Measurements from ENCODE around the gene KDM2A.

Gene KDM2A

DNA sequence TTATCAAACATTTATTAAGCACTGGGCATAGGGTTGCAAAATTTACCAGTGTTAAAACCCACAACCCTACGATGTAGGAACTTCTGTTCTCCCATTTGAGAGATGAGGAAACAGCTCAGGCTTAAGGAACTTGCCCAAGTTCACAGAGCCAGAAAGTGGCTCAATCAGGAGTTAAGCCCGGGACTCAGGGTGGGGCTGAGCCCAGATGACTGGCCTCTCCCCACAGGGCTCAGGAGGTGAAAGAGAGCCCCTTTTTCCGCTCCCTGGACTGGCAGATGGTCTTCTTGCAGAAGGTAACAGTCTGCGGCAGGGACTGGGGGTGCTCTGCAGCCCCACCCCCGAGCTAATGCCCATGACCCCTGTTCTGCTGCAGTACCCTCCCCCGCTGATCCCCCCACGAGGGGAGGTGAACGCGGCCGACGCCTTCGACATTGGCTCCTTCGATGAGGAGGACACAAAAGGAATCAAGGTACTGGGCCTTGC lies 164.5 kb downstream of the KDM2A start:
- TF ChIP-seq, protein P1, sequence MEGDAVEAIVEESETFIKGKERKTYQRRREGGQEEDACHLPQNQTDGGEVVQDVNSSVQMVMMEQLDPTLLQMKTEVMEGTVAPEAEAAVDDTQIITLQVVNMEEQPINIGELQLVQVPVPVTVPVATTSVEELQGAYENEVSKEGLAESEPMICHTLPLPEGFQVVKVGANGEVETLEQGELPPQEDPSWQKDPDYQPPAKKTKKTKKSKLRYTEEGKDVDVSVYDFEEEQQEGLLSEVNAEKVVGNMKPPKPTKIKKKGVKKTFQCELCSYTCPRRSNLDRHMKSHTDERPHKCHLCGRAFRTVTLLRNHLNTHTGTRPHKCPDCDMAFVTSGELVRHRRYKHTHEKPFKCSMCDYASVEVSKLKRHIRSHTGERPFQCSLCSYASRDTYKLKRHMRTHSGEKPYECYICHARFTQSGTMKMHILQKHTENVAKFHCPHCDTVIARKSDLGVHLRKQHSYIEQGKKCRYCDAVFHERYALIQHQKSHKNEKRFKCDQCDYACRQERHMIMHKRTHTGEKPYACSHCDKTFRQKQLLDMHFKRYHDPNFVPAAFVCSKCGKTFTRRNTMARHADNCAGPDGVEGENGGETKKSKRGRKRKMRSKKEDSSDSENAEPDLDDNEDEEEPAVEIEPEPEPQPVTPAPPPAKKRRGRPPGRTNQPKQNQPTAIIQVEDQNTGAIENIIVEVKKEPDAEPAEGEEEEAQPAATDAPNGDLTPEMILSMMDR (IDR thresholded peaks at IDR 0.05; ENCODE audit: low read depth, low read length) = no peak
- TF ChIP-seq POLR2A (IDR thresholded peaks at IDR 0.05; ENCODE audit: extremely low read depth, insufficient read length) (peak; percentile 29), MYC (IDR thresholded peaks at IDR 0.05; ENCODE audit: low read depth, low read length) (peak; percentile 60; the same call in 1 of the 2 replicates)
- TF ChIP-seq, protein P2, sequence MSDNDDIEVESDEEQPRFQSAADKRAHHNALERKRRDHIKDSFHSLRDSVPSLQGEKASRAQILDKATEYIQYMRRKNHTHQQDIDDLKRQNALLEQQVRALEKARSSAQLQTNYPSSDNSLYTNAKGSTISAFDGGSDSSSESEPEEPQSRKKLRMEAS (IDR thresholded peaks at IDR 0.05; ENCODE audit: low read depth, low read length) = peak; percentile 43; the same call in 1 of the 2 replicates
- DNase-seq (ENCODE audit: low read depth) = peak; percentile 90
- H3K4me3 ChIP-seq (ENCODE audit: low read depth, low read length) = no peak overlapping the region

DNA sequence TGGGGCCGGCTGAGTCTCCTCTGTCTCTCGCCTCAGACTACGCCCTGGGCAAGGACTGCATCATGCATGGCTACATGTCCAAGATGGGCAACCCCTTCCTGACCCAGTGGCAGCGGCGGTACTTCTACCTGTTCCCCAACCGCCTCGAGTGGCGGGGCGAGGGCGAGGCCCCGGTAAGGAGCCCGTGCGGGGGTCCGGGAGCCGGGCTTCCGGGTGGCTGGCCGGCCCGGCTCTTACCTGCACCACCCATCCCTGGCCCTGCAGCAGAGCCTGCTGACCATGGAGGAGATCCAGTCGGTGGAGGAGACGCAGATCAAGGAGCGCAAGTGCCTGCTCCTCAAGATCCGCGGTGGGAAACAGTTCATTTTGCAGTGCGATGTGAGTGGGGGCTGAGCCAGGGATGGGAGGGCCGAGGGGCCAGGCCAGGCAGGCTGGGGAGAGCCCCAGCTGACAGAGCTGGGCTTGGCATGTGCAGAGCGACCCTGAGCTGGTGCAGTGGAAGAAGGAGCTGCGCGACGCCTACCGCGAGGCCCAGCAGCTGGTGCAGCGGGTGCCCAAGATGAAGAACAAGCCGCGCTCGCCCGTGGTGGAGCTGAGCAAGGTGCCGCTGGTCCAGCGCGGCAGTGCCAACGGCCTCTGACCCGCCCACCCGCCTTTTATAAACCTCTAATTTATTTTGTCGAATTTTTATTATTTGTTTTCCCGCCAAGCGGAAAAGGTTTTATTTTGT lies 165.9 kb downstream of the KDM2A start:
- TF ChIP-seq, protein P2 (IDR thresholded peaks at IDR 0.05; ENCODE audit: low read depth, low read length) = no peak
- no peak for TF ChIP-seq MYC (IDR thresholded peaks at IDR 0.05; ENCODE audit: low read depth, low read length)
- no peak for TF ChIP-seq POLR2A (IDR thresholded peaks at IDR 0.05; ENCODE audit: extremely low read depth, insufficient read length)
- TF ChIP-seq, protein P1 (IDR thresholded peaks at IDR 0.05; ENCODE audit: low read depth, low read length) = no peak
- no peak overlapping the region for H3K4me3 ChIP-seq (ENCODE audit: low read depth, low read length)
- DNase-seq (ENCODE audit: low read depth) = no peak

DNA sequence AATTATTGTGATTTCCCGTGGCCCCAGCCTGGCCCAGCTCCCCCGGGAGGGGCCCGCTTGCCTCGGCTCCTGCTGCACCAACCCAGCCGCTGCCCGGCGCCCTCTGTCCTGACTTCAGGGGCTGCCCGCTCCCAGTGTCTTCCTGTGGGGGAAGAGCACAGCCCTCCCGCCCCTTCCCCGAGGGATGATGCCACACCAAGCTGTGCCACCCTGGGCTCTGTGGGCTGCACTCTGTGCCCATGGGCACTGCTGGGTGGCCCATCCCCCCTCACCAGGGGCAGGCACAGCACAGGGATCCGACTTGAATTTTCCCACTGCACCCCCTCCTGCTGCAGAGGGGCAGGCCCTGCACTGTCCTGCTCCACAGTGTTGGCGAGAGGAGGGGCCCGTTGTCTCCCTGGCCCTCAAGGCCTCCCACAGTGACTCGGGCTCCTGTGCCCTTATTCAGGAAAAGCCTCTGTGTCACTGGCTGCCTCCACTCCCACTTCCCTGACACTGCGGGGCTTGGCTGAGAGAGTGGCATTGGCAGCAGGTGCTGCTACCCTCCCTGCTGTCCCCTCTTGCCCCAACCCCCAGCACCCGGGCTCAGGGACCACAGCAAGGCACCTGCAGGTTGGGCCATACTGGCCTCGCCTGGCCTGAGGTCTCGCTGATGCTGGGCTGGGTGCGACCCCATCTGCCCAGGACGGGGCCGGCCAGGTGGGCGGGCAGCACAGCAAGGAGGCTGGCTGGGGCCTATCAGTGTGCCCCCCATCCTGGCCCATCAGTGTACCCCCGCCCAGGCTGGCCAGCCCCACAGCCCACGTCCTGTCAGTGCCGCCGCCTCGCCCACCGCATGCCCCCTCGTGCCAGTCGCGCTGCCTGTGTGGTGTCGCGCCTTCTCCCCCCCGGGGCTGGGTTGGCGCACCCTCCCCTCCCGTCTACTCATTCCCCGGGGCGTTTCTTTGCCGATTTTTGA lies 166.8 kb downstream of the KDM2A start:
- TF ChIP-seq MYC (IDR thresholded peaks at IDR 0.05; ENCODE audit: low read depth, low read length) (0 out of 2 replicates have a peak, but pooled peaks have one; percentile 12), POLR2A (IDR thresholded peaks at IDR 0.05; ENCODE audit: extremely low read depth, insufficient read length) (peak; percentile 38)
- TF ChIP-seq, protein P2 (IDR thresholded peaks at IDR 0.05; ENCODE audit: low read depth, low read length) = no peak
- TF ChIP-seq, protein P1 (IDR thresholded peaks at IDR 0.05; ENCODE audit: low read depth, low read length) = no peak
- H3K4me3 ChIP-seq (ENCODE audit: low read depth, low read length) = peak overlapping the region; percentile 6
- peak; percentile 63 for DNase-seq (ENCODE audit: low read depth)

DNA sequence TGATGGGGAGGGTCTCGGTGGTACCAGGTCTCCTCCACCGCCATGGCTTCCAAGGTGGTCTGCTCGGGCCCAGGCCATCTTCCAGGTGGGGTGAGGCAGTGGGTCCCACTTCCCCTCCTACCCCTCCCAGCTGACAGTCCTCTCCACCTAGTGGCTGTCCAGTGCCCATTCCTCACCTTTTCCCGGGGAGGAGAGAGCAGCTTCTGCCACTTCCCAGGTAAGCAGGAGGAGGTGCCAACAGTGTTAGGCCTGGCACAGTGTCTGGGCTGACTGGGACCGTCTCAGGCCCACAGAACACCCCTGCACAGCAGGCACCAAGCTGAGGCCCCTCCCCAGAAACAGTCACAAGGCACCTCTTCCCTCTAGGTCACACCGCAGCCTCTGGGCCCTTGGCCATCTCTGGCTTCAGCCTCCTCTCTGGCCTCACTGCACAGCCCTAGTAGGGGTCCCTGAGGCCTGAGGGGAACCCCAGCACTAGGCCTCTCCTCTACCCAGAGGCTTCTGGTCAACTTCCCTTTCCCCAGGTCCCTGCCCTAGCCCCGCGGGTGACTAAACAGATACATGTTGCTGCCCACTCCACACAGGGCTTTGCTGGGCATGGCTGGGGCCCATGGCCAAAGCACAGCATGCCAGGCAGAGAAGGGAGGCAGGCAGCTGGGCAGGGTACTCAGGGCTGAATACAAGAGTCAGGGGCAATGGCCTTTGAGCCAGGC lies 167.7 kb downstream of the KDM2A start:
- peak overlapping the region; percentile 52 for H3K4me3 ChIP-seq (ENCODE audit: low read depth, low read length)
- TF ChIP-seq POLR2A (IDR thresholded peaks at IDR 0.05; ENCODE audit: extremely low read depth, insufficient read length) (peak; percentile 37), MYC (IDR thresholded peaks at IDR 0.05; ENCODE audit: low read depth, low read length) (peak; percentile 27; the same call in 1 of the 2 replicates)
- TF ChIP-seq, protein P1 (IDR thresholded peaks at IDR 0.05; ENCODE audit: low read depth, low read length) = peak; percentile 14
- TF ChIP-seq, protein P2 (IDR thresholded peaks at IDR 0.05; ENCODE audit: low read depth, low read length) = no peak
- DNase-seq (ENCODE audit: low read depth) = peak; percentile 73

All from NB4 (cell line).